ENCODE data around the gene EFNA1. TPM values are rescaled to one million over a fixed set of nuclear protein-coding genes. Genes with fewer than 3 reads are reported as not detected.

The EFNA1 gene
- total RNA-seq, 3 donors from 2014 or later (not counting 1 experiment from before 2014, with no cell fraction given): 1.5 to 1.9 (median 1.9) TPM

- ATAC-seq (no peak), DNase-seq (peak in 1 of 2 donors; percentile 56)
- Histone ChIP-seq H3K4me1 (ENCODE audit: control insufficient read depth, insufficient read depth, low read length) (peaks cover 68% of the 10 kb centered on the region), H3K27ac (ENCODE audit: low read length) (no peak overlapping the region), H3K36me3 (ENCODE audit: control insufficient read depth, insufficient read depth, low read length) (no peaks in the 10 kb centered on the region), H3K27me3 (ENCODE audit: control insufficient read depth, insufficient read depth, low read length) (peaks cover 52% of the 10 kb centered on the region), H3K9me3 (ENCODE audit: control insufficient read depth, insufficient read depth, low read length) (no peaks in the 10 kb centered on the region), H3K4me3 (ENCODE audit: low read length) (no peak overlapping the region)
- TF ChIP-seq, protein P1, sequence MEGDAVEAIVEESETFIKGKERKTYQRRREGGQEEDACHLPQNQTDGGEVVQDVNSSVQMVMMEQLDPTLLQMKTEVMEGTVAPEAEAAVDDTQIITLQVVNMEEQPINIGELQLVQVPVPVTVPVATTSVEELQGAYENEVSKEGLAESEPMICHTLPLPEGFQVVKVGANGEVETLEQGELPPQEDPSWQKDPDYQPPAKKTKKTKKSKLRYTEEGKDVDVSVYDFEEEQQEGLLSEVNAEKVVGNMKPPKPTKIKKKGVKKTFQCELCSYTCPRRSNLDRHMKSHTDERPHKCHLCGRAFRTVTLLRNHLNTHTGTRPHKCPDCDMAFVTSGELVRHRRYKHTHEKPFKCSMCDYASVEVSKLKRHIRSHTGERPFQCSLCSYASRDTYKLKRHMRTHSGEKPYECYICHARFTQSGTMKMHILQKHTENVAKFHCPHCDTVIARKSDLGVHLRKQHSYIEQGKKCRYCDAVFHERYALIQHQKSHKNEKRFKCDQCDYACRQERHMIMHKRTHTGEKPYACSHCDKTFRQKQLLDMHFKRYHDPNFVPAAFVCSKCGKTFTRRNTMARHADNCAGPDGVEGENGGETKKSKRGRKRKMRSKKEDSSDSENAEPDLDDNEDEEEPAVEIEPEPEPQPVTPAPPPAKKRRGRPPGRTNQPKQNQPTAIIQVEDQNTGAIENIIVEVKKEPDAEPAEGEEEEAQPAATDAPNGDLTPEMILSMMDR (IDR thresholded peaks at IDR 0.05): no peak
- Mint-ChIP-seq H3K36me3 (no peaks in the 10 kb centered on the region), H3K27ac (no peak overlapping the region), H3K27me3 (ENCODE audit: low read depth in 2 of 2) (peaks cover 25 to 37% of the 10 kb centered on the region in 2 donors), H3K9me3 (no peaks in the 10 kb centered on the region), H3K4me3 (peak overlapping the region; percentile 60), H3K4me1 (peaks cover 38 to 62% of the 10 kb centered on the region in 2 donors)
- intact Hi-C loops (cut with micrococcal nuclease): no loop called here
- WGBS (ENCODE audit: insufficient coverage): 5% methylated on average over 32 of the region's 36 CpGs
Measured at GRCh38 chr1:155082301-155083051, 45.2 kb upstream of the EFNA1 start.

DNA sequence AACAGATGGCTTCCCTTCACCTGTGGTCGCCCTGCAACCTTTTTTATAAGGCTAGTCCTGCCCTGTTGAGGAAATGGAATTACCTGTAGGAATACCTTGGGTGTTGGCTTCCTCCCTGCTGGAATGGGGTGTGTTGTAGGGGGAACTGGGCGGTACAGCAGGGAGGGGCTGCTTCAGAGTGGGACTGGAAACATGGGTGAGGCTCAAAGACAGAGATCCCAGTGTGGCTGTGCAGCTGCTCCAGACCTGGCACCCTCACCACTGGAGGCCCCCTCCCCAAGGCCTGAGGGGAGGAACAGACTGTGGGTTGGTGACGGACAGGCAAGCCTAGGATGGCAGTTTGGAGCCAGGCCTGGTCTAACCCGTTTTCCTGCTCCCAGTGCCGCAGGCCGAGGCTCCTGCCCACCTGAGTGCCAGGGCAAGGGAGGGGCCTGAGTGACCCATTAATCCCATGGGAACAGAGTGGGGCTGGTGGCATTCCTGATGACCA is 44.6 kb upstream of the EFNA1 start:
- H3K27me3 ChIP-seq (ENCODE audit: control insufficient read depth, insufficient read depth, low read length): peaks cover 52% of the 10 kb centered on the region
- no peaks in the 10 kb centered on the region for H3K9me3 Mint-ChIP-seq
- intact Hi-C loops (cut with micrococcal nuclease): no loop called here
- H3K4me3 Mint-ChIP-seq: no peak overlapping the region
- H3K4me3 ChIP-seq (ENCODE audit: low read length): no peak overlapping the region
- H3K27ac Mint-ChIP-seq: no peak overlapping the region
- 75% methylated on average over 6 of the region's 6 CpGs for WGBS (ENCODE audit: insufficient coverage)
- ATAC-seq (no peak), DNase-seq (peak in 1 of 2 donors; percentile 13)
- H3K36me3 Mint-ChIP-seq: no peaks in the 10 kb centered on the region
- peaks cover 25 to 32% of the 10 kb centered on the region in 2 donors for H3K27me3 Mint-ChIP-seq (ENCODE audit: low read depth in 2 of 2)
- peaks cover 38 to 62% of the 10 kb centered on the region in 2 donors for H3K4me1 Mint-ChIP-seq
- TF ChIP-seq, protein P1 (IDR thresholded peaks at IDR 0.05): no peak
- no peak overlapping the region for H3K27ac ChIP-seq (ENCODE audit: low read length)
- H3K4me1 ChIP-seq (ENCODE audit: control insufficient read depth, insufficient read depth, low read length): peaks cover 68% of the 10 kb centered on the region
- no peaks in the 10 kb centered on the region for H3K36me3 ChIP-seq (ENCODE audit: control insufficient read depth, insufficient read depth, low read length)
- H3K9me3 ChIP-seq (ENCODE audit: control insufficient read depth, insufficient read depth, low read length): no peaks in the 10 kb centered on the region

GRCh38 chr1:155083865-155084721 is 43.6 kb upstream of the EFNA1 start:
- Histone ChIP-seq H3K4me3 (ENCODE audit: low read length) (no peak overlapping the region), H3K27ac (ENCODE audit: low read length) (no peak overlapping the region), H3K4me1 (ENCODE audit: control insufficient read depth, insufficient read depth, low read length) (peaks cover 61% of the 10 kb centered on the region), H3K36me3 (ENCODE audit: control insufficient read depth, insufficient read depth, low read length) (no peaks in the 10 kb centered on the region), H3K9me3 (ENCODE audit: control insufficient read depth, insufficient read depth, low read length) (no peaks in the 10 kb centered on the region), H3K27me3 (ENCODE audit: control insufficient read depth, insufficient read depth, low read length) (peaks cover 50% of the 10 kb centered on the region)
- Mint-ChIP-seq H3K9me3 (no peaks in the 10 kb centered on the region), H3K27me3 (ENCODE audit: low read depth in 2 of 2) (peaks cover 24 to 32% of the 10 kb centered on the region in 2 donors), H3K4me1 (peaks cover 38 to 60% of the 10 kb centered on the region in 2 donors), H3K27ac (peak overlapping the region; percentile 87 to 96), H3K36me3 (no peaks in the 10 kb centered on the region), H3K4me3 (peak overlapping the region; percentile 94)
- DNase-seq (peak in 1 of 2 donors; percentile 66), ATAC-seq (no peak)
- TF ChIP-seq, protein P1 (IDR thresholded peaks at IDR 0.05): no peak
- 35% methylated on average over 18 of the region's 21 CpGs for WGBS (ENCODE audit: insufficient coverage)
- intact Hi-C loops (cut with micrococcal nuclease): loop anchor here (2.0 kb wide), 2 partner anchors 13 to 89 kb away; partner anchors contain the start of genes KRTCAP2 and TRIM46

All from natural killer cell (primary cell).